ENCODE measurements around the gene RFPL2.
"Not testable (repeated sequence)": the region's sequence is repeated elsewhere in the genome, so short reads cannot be mapped to it uniquely, and the experiment has no call there.

Gene RFPL2

DNA sequence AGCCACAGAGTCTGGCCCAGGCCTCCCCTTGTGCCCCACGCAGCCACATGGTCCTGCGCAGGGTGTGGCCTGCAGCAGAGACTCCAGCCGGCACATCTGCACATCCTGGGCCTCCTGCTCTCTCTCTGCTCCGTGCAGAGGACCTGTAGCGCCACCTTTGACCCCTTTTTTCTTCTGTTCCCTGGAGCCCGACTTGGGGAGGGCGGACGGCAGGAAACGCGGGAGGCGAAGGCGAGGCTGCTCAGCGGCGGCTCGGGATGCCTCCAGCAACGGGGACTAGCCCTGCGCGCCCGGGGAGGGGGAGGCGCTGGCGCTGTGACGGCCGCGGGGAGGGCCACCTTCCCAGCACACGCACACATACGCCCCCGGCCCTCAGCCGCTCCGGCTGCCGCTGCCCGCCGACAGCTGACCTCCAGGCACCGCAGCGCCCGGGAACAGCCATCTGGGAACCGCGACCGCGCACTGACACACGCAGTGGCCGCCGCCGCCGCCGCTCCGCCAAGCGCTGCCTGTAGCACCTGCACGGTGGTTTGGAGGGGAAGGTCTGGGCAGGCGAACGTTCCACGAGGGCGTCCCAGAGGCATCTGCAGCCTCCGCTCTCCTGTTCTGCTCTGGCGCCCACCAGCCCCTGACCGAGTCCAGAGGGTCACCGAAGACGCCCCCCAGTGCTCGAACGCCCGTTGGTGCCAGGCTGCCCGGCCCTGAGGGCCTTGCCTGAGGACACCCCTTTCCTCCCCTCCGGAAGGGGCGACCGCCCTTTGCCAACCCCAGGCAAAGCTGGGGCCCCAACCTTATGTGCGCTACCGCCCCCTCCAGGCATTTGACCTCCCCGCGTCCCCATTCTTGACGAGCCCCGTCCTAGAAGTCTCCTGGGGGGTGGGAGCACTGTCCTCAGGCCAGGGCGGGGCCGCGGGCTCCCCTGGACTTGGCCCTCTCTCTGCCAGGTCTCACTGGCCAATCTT is 28.9 kb downstream of the RFPL2 start:
- no peak for DNase-seq (ENCODE audit: insufficient read length, low spot score)
- no peak for FAIRE-seq

- FAIRE-seq = no peak
- DNase-seq (ENCODE audit: insufficient read length, low spot score) = no peak
Measured at GRCh38 chr22:32175115-32175514, 29.8 kb downstream of the RFPL2 start.

DNA sequence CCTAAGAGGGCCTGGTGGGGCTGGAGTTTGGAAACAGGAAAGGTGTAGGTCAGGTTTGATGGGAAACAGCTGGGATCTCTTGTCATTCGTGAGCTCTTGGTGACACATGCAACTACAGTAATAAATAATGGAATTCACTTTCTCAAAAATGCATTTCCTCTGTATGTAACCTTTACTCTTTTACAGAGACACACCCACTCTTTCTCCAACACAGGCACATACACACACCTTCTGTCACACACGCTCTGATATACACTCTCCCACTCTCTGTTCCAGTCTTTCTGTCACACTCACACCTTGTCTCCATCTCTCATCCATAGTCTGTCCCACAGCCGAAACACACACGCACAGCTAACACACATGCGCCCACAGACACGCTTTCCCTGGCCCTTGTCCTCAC is 39.2 kb downstream of the RFPL2 start:
- no peak for FAIRE-seq
- DNase-seq (ENCODE audit: insufficient read length, low spot score) = no peak

DNA sequence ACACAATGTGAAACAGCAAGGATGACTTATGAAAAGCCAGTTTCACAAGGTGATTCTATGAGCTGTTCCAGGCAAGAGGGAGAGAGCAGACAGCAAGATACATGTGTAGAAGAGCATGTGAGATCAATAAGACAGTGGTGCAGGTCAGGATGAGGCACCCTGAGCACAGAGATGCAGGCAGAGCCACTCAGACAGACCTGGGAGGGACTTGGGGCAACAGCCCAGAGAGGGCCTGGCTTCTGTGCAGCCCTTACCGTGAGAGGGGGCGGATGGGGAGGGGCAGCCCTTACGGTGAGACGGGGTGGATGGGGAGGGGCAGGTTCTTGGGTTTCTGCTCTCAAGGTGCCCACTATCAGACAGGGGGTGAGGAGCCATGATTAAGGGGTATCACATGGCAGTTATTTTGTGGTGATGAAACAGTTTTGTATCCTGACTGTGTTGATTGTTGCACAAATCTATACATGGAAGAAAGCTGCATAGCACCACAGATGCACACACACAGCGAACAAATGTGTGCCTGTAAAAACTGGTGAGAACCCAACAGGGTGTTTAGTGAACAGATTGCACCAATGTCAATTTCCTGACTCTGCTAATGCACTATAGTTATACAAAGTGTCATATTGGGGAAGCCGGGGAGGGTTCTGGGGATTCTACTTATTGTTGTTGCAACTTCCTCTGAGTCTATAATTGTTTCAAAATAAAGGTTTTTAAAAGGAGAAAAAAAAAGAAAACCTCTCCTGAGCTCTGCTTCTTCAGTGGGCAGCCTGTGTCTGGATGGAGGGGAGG is 40.6 kb downstream of the RFPL2 start:
- no peak for DNase-seq (ENCODE audit: insufficient read length, low spot score)
- FAIRE-seq = no peak

- not testable (repeated sequence) for FAIRE-seq; DNase-seq (ENCODE audit: insufficient read length, low spot score)
Measured at GRCh38 chr22:32160411-32160810, 44.5 kb downstream of the RFPL2 start.

DNA sequence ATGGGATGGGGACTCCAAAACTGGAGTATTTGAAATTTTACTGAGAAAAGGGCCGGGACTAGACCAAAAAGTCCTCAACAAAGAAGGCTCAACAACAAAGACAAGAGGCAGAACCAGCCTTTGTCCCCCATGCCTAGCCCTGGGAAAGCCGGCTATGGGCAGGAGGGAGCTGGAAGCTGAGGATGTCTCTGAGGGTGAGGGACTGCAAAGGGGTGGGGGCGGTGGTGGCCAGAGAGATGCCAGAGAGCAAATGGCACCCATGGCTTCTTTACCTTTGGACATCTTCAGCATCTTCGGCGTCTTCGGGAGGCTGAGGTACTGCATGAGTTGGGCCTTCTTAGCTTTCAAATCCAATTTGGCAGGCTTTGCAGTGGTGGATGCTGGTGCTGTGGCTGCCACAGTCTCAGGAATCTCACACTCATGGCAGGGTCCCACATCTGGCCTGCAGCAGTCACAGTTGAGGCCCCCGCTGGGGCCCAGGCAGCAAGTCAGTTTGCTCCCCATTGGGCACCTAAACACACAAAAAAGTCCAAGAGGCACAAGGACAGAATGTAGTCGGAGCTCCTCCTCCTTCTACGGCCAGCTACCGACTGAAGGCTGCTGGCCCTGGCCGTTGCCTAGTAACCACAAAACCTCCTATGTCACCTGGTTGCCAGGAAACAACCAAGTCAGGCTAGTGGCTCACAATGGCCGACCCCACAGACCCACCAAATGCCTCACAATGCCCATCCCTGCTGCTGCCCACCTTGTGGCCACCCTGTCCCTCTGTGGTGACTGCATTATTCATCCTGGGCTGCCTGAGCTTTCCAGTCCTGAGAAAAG is 46.0 kb downstream of the RFPL2 start, which contains the start of gene C22orf42:
Gene C22orf42, minus strand, starts transcription at position 592 of the 822 bp plus-strand sequence. Its CDS starts 88 bp downstream, at position 504.
- FAIRE-seq (no peak), DNase-seq (ENCODE audit: insufficient read length, low spot score) (no peak)

DNA sequence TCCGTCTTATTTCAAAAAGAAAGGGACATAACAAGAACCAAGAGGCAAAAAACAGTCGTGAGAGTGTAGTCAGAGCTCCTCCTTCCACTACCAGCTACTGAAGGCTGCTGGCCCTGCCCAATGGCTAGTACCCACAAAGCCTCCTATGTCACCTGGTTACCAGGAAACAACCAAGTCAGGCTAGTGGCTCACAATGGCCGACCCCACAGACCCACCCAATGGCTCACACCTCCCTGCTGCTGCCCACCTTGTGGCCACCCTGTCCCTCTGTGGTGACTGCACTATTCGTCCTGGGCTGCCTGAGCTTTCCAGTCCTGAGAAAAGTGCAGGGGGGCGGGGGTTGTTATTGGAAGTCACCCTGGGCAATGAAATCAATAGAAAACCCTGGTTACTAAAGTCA is 47.2 kb downstream of the RFPL2 start:
- DNase-seq (ENCODE audit: insufficient read length, low spot score); FAIRE-seq: not testable (repeated sequence)

DNA sequence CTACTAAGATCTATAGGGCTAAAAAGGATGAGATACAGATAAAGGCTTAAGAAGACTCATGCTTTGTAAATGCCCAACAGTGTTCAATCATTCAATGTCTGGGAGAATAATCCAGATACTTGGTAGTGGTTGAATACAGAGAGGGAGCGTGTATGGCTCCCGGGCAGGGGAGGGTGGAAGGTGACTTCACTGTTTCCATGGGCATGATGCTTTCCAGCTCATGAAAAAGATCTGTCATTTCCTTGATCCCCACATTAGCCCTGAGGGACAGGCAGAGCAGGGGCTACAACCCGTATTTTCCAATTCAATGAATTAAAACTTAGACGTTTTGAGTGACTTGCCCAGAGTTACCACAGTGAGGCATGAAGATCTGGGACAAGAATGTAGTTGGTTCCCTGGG is 50.1 kb downstream of the RFPL2 start:
- not testable (repeated sequence) for FAIRE-seq; DNase-seq (ENCODE audit: insufficient read length, low spot score)

DNA sequence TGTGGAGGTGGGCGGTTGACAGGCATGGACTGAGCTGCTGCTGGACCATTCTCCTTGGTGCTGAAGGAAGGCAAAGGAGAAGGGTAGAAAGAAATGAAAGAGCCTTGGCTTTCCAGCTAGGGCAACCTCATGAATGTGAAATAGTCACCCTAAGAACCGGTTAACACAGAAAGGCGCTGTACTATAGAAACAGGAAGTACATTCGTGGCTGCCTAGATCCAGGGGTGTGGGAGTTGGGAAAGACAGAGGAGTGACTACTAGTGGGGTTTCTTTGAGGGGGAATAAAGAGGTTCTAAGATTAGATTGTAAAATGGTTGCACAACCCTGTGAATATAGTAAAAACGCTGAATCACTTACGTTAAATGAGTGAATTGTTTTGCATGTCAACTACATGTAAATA is 53.2 kb downstream of the RFPL2 start:
- not testable (repeated sequence) for DNase-seq (ENCODE audit: insufficient read length, low spot score)

GRCh38 chr22:32150647-32151046 is 54.2 kb downstream of the RFPL2 start:
- not testable (repeated sequence) for FAIRE-seq; DNase-seq (ENCODE audit: insufficient read length, low spot score)

More for the DNA sequence above, 53.2 kb downstream of the RFPL2 start:
- not testable (repeated sequence) for FAIRE-seq

- DNase-seq (ENCODE audit: insufficient read length, low spot score) = not testable (repeated sequence)
- peak; percentile 74 for FAIRE-seq
Measured at GRCh38 chr22:32148372-32148771, 56.5 kb downstream of the RFPL2 start.

DNA sequence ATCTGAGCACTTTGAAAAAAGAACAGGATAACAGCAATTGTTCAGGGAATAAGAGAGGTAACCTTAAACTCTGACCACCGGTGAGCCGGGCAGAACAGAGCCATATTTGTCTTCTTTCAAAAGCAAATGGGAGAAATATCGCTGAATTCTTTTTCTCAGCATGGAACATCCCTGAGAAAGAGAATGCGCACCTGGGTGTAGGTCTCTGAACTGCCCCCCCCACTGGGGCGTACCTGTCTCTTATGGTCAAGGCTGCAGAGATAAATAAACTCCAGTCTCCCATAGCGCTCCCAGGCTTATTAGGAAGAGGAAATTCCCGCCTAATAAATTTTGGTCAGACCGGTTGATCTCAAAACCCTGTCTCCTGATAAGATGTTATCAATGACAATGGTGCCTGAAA is 57.7 kb downstream of the RFPL2 start:
- not testable (repeated sequence) for FAIRE-seq; DNase-seq (ENCODE audit: insufficient read length, low spot score)

GRCh38 chr22:32144496-32145274 is 60.2 kb downstream of the RFPL2 start:
- DNase-seq (ENCODE audit: insufficient read length, low spot score) (no peak), FAIRE-seq (no peak)

GRCh38 chr22:32142600-32142999 is 62.3 kb downstream of the RFPL2 start:
- FAIRE-seq = no peak
- no peak for DNase-seq (ENCODE audit: insufficient read length, low spot score)

DNA sequence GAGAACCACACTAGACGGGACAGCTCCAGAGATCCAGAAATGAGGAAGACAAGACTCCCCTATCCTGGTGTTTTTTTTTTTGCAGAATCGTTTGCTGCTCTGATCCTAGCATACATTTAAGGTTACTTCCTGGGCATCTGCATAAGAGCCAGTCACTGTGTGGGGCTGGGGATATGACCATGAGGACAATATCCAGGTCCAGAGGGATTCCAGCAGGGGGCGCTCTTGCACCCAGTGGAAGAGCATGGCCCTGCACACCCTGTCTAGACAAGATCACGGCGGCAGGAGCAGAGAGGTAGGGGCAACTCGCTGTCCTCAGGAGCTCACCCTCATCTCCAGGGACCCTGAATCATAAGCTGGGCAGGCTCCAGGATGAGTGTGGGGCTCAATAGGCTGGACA is 64.2 kb downstream of the RFPL2 start:
- FAIRE-seq = peak; percentile 98
- DNase-seq (ENCODE audit: insufficient read length, low spot score) = not testable (repeated sequence)

Data from GM19239 (cell line).